Stimulated activated naive CD8-positive, alpha-beta T cell treated with anti-CD3 and anti-CD28 coated beads, Interleukin-15, amount 100 ng/mL, for 72 hours (primary cell): ENCODE measurements around the gene LRRC45.

Source experiments
- ATAC-seq: fragments of 150-1000 bp; cut with Tn5 transposase; 2 replicates; pipeline ENCODE4 v1.10.0; 2021; ENCODE audit warnings: mild to moderate bottlenecking, moderate library complexity
- DNase-seq, 2 donors: peaks; one replicate each; pipeline ENCODE4 v3.0.0; 2021 to 2022
- H3K27ac Mint-ChIP-seq, 2 donors: one replicate each; pipeline ENCODE4 v1.8.0; 2022; ENCODE audit warnings: mild to moderate bottlenecking in 2 of 2, mixed read lengths in 2 of 2, moderate library complexity in 2 of 2
- H3K27me3 Mint-ChIP-seq: one replicate; pipeline ENCODE4 v1.8.0; 2022; ENCODE audit warnings: mixed read lengths
- H3K4me1 Mint-ChIP-seq: one replicate; pipeline ENCODE4 v1.8.0; 2022; ENCODE audit warnings: mild to moderate bottlenecking, mixed read lengths
- H3K4me3 Mint-ChIP-seq, 2 donors: one replicate each; pipeline ENCODE4 v1.8.0; 2022; ENCODE audit warnings: mild to moderate bottlenecking in 2 of 2, mixed read lengths in 2 of 2, moderate library complexity in 1 of 2
- H3K9me3 Mint-ChIP-seq, 2 donors: one replicate each; pipeline ENCODE4 v1.8.0; 2022; ENCODE audit warnings: mixed read lengths in 2 of 2

The LRRC45 gene

GRCh38 chr17:82043507-82043906 lies 20.4 kb downstream of the LRRC45 start:
- ATAC-seq (peak; percentile 15), DNase-seq (no peak)
- no peaks in the 10 kb centered on the region for H3K9me3 Mint-ChIP-seq
- no peak overlapping the region for H3K27ac Mint-ChIP-seq
- H3K27me3 Mint-ChIP-seq, result no peaks in the 10 kb centered on the region
- no peak overlapping the region for H3K4me3 Mint-ChIP-seq
- peaks cover 10% of the 10 kb centered on the region for H3K4me1 Mint-ChIP-seq

GRCh38 chr17:82045936-82046484 lies 22.9 kb downstream of the LRRC45 start:
- Mint-ChIP-seq H3K9me3 (no peaks in the 10 kb centered on the region), H3K27me3 (no peaks in the 10 kb centered on the region), H3K4me1 (peaks cover 13% of the 10 kb centered on the region), H3K4me3 (no peak overlapping the region), H3K27ac (no peak overlapping the region)
- ATAC-seq (no peak), DNase-seq (no peak)

- H3K4me3 Mint-ChIP-seq, result no peak overlapping the region
Observed at GRCh38 chr17:82046903-82047302, 23.8 kb downstream of the LRRC45 start.

GRCh38 chr17:82047379-82047778 lies 24.3 kb downstream of the LRRC45 start:
- peaks cover 14% of the 10 kb centered on the region for H3K4me1 Mint-ChIP-seq
- no peak overlapping the region for H3K4me3 Mint-ChIP-seq
- ATAC-seq, result no peak
- H3K27me3 Mint-ChIP-seq, result no peaks in the 10 kb centered on the region
- H3K9me3 Mint-ChIP-seq, result no peaks in the 10 kb centered on the region
- H3K27ac Mint-ChIP-seq, result peak overlapping the region in 1 of 2 donors; percentile 38
- DNase-seq, result no peak

More at GRCh38 chr17:82046903-82047302, 23.8 kb downstream of the LRRC45 start:
- no peak overlapping the region for H3K27ac Mint-ChIP-seq
- no peak for ATAC-seq
- no peaks in the 10 kb centered on the region for H3K27me3 Mint-ChIP-seq
- peaks cover 14% of the 10 kb centered on the region for H3K4me1 Mint-ChIP-seq
- no peaks in the 10 kb centered on the region for H3K9me3 Mint-ChIP-seq
- DNase-seq, result no peak

DNA sequence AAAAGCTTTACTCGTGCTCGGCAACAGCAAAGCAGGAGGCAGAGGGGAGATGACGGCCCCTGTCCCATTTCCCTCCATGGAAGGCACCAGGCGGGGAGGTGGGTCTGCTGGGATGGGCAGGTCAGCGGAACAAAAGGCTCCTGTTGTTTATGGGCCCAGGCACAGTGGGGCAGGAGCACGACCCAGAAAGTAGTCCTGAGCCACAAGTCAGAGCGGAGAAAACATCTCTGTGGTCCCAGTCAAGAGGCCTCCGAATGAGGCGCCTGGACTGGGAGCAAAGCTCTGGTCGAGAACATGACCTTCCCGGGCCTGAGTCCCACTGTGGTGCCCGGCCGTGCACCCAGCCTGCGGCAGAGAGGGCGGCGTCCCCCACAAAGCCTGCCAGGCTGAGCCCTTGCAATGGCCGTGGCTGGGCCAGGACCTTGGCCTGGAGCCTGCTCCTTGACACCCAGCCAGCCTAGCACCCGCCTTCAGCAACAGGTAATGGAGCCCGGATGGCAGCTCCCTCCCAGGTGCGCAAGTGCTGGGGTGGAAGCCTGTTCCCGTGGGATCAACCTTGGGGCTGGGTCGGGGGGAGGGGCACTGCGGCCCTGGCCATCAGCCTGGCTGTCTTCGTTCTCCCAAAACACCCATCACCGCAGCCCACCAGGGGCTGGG lies 24.9 kb downstream of the LRRC45 start:
- H3K9me3 Mint-ChIP-seq, result no peaks in the 10 kb centered on the region
- peaks cover 19% of the 10 kb centered on the region for H3K4me1 Mint-ChIP-seq
- H3K27ac Mint-ChIP-seq, result no peak overlapping the region
- H3K4me3 Mint-ChIP-seq, result no peak overlapping the region
- ATAC-seq (no peak), DNase-seq (no peak)
- no peaks in the 10 kb centered on the region for H3K27me3 Mint-ChIP-seq

GRCh38 chr17:82048571-82048971 lies 25.5 kb downstream of the LRRC45 start:
- no peak overlapping the region for H3K27ac Mint-ChIP-seq
- peaks cover 24% of the 10 kb centered on the region for H3K4me1 Mint-ChIP-seq
- H3K4me3 Mint-ChIP-seq, result no peak overlapping the region
- DNase-seq, result no peak
- ATAC-seq, result no peak
- H3K27me3 Mint-ChIP-seq, result no peaks in the 10 kb centered on the region
- H3K9me3 Mint-ChIP-seq, result no peaks in the 10 kb centered on the region

- no peak for DNase-seq
- Mint-ChIP-seq H3K9me3 (no peaks in the 10 kb centered on the region), H3K27me3 (no peaks in the 10 kb centered on the region), H3K4me1 (peaks cover 30% of the 10 kb centered on the region), H3K27ac (no peak overlapping the region), H3K4me3 (no peak overlapping the region)
- no peak for ATAC-seq
Observed at GRCh38 chr17:82049106-82049505, 26.0 kb downstream of the LRRC45 start.

DNA sequence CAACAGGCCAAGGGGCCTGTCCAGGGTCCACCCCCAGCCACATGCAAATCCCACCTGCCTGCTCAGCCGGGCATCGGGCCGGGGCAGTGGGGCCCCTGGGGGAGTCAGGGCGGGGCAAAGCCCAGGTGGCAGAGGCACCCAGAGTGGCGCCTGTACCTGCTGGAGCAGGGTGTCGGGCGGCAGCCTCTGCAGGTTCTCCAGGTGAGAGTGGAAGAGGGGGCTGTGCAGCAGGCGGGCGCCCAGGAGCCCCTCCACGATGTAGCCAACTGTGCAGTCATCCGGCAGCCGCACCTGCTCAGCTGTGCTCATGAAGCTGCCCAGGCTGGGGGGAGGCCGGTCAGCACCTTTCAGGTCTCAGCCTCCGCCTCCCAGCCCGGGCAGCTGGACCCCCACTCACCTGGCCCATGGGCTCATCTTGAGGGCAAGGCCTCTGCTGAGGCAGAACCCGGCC lies 26.4 kb downstream of the LRRC45 start:
- Mint-ChIP-seq H3K9me3 (no peaks in the 10 kb centered on the region), H3K4me1 (peaks cover 33% of the 10 kb centered on the region), H3K27ac (no peak overlapping the region), H3K27me3 (no peaks in the 10 kb centered on the region), H3K4me3 (no peak overlapping the region)
- DNase-seq, result no peak
- ATAC-seq, result no peak

GRCh38 chr17:82050152-82050760 lies 27.2 kb downstream of the LRRC45 start:
- H3K4me1 Mint-ChIP-seq, result peaks cover 38% of the 10 kb centered on the region
- ATAC-seq (no peak), DNase-seq (no peak)
- peak overlapping the region in 1 of 2 donors; percentile 27 for H3K27ac Mint-ChIP-seq
- no peaks in the 10 kb centered on the region for H3K27me3 Mint-ChIP-seq
- H3K4me3 Mint-ChIP-seq, result peak overlapping the region; percentile 93 to 97
- no peaks in the 10 kb centered on the region for H3K9me3 Mint-ChIP-seq

DNA sequence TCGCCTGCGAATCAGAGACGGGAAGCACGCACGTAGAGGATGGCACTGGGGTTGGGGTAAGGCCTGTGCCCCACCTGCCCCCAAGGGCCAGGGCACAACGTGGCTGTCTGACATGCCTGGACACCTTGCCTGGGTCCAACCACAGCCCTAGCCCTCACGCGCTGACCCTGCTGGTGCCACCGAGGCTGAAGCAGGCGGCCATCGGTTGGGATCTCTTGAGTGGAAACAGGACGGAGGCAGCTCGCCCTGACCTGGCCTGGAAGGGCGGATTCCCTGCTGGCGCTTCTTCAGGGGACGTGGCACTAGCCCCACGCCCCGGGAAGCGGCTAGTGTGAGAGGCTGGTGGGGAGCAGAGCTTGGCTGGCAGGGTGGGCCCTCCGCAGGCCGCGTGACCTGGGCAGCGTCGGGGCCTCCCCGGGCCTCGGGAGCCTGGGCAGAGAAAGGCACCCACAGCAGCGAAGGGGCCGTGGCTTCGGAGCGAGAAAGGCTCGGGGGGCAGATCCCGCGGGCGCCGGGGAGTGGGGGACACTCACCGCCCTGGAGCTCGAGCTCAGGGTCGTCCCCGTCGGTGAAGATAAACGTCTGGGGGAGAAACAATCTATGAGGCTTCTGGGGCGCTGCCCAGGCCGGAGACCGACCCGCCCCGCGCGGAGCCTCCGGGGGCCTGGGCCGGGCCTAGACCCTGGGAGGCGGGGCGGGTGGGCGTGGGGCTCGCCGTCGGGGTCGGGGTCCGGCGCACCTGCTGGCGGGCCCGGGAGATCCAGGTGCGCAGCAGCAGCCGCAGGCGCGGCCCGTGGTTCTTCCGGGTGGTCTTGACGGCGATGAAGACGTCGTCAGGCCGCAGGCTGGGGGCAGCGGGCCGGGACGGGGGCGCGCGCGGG lies 27.9 kb downstream of the LRRC45 start:
- Mint-ChIP-seq H3K4me1 (peaks cover 38% of the 10 kb centered on the region), H3K27ac (peak overlapping the region; percentile 91 to 97)
- DNase-seq, result no peak

GRCh38 chr17:82051776-82052637 lies 28.9 kb downstream of the LRRC45 start, which contains the start of the genes GPS1 and RFNG:
Gene GPS1 (plus strand): TSS chr17:82051898. CDS start chr17:82051932, 34 bp downstream.
Gene RFNG (minus strand): TSS chr17:82051811. CDS start chr17:82051766, 45 bp downstream.
- Mint-ChIP-seq H3K4me1 (peaks cover 38% of the 10 kb centered on the region), H3K27me3 (no peaks in the 10 kb centered on the region), H3K4me3 (peak within 1 kb of the TSS; percentile 93 to 97), H3K9me3 (no peaks in the 10 kb centered on the region), H3K27ac (peak within 1 kb of the TSS; percentile 91 to 97)
- DNase-seq, result peak; percentile 75 to 76
- peak; percentile 88 for ATAC-seq

More for the DNA sequence above, 27.9 kb downstream of the LRRC45 start:
- H3K9me3 Mint-ChIP-seq, result no peaks in the 10 kb centered on the region
- peak; percentile 18 for ATAC-seq
- H3K4me3 Mint-ChIP-seq, result peak overlapping the region; percentile 93 to 97
- H3K27me3 Mint-ChIP-seq, result no peaks in the 10 kb centered on the region

DNA sequence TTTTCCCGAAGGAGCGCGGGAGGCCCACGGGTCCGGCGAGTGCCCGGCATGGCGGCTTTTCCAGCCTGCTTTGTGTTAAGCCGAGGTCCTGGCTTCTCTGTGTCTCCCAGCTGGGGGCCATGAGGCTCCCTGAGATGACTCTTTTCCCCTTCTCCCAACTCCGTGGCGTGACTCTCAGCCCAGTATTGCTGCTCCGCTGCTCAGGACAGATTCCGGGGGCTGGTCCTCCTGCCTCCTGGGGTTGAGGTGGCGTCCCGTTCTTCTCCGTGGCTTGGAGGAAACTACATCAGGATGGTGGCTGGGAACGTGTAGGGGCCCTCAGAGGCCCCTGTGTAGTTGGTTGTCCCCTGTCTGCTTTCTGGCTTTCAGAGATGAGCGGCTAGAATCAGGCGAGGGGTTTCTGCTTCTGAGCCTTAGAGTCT lies 29.5 kb downstream of the LRRC45 start:
- H3K4me1 Mint-ChIP-seq, result peaks cover 38% of the 10 kb centered on the region
- DNase-seq (no peak), ATAC-seq (no peak)
- peak overlapping the region; percentile 88 to 91 for H3K4me3 Mint-ChIP-seq
- peak overlapping the region; percentile 19 to 67 for H3K27ac Mint-ChIP-seq
- no peaks in the 10 kb centered on the region for H3K27me3 Mint-ChIP-seq
- no peaks in the 10 kb centered on the region for H3K9me3 Mint-ChIP-seq

- no peaks in the 10 kb centered on the region for H3K9me3 Mint-ChIP-seq
- ATAC-seq (no peak), DNase-seq (no peak)
- H3K4me1 Mint-ChIP-seq, result peaks cover 38% of the 10 kb centered on the region
- no peaks in the 10 kb centered on the region for H3K27me3 Mint-ChIP-seq
- H3K27ac Mint-ChIP-seq, result peak overlapping the region in 1 of 2 donors; percentile 19
- H3K4me3 Mint-ChIP-seq, result peak overlapping the region; percentile 88 to 91
Observed at GRCh38 chr17:82053130-82053529, 30.0 kb downstream of the LRRC45 start.

- no peaks in the 10 kb centered on the region for H3K27me3 Mint-ChIP-seq
- peak overlapping the region; percentile 35 to 91 for H3K4me3 Mint-ChIP-seq
- DNase-seq (no peak), ATAC-seq (no peak)
- H3K9me3 Mint-ChIP-seq, result no peaks in the 10 kb centered on the region
- peaks cover 38% of the 10 kb centered on the region for H3K4me1 Mint-ChIP-seq
- H3K27ac Mint-ChIP-seq, result peak overlapping the region in 1 of 2 donors; percentile 19
Observed at GRCh38 chr17:82053556-82054263, 30.6 kb downstream of the LRRC45 start.
